Upper lobe of right lung (tissue), 1 donor: ENCODE data around the gene XYLT1. TPM values are rescaled to one million over a fixed set of nuclear protein-coding genes. Genes with fewer than 3 reads are reported as not detected.

Experiments used
- ATAC-seq: fragments of 200-7000 bp; cut with Tn5 transposase; one replicate; pipeline ENCODE4 v1.9.1; 2020; ENCODE audit warnings: mild to moderate bottlenecking, moderate library complexity
- DNase-seq: peaks from one replicate; pipeline ENCODE4 v3.0.0-alpha.2; 2020
- H3K27ac ChIP-seq: fragments of 200-600 bp; one replicate; pipeline ENCODE4 v1.8.0; 2022
- H3K27me3 ChIP-seq: fragments of 200-600 bp; one replicate; pipeline ENCODE4 v1.8.0; 2022; ENCODE audit warnings: mild to moderate bottlenecking
- H3K36me3 ChIP-seq: fragments of 200-600 bp; one replicate; pipeline ENCODE4 v1.8.0; 2022
- H3K4me1 ChIP-seq: fragments of 200-600 bp; one replicate; pipeline ENCODE4 v1.8.0; 2022
- H3K4me3 ChIP-seq: fragments of 200-600 bp; one replicate; pipeline ENCODE4 v1.8.0; 2022; ENCODE audit warnings: mild to moderate bottlenecking
- H3K9me3 ChIP-seq: fragments of 200-600 bp; one replicate; pipeline ENCODE4 v1.8.0; 2022
- intact Hi-C: fragments of 100-400 bp; cut with DNase I; formaldehyde crosslinking; loops from one replicate; pipeline ENCODE4 v1.11.0; 2022
- total RNA-seq: library from RNA; stranded (reverse); fragmentation: NEBNext Ultra II Directional; extraction: Animal tissue kit (Norgen Biotek cat#: 25700); gene quantifications from one replicate; pipeline ENCODE4 v1.2.1, GENCODE V29; 2021
- TF ChIP-seq, protein P1 (sequence below): fragments of 200-600 bp; IDR thresholded peaks from one replicate; pipeline ENCODE4 v1.8.0; 2022; ENCODE audit warnings: antibody characterized with exemption
- donor health status: DM: no; HTN: yes; CAD: no; lungs with severe emphysema.

Gene XYLT1
- total RNA-seq, 1 donor from 2014 or later = 12.1 TPM

DNA sequence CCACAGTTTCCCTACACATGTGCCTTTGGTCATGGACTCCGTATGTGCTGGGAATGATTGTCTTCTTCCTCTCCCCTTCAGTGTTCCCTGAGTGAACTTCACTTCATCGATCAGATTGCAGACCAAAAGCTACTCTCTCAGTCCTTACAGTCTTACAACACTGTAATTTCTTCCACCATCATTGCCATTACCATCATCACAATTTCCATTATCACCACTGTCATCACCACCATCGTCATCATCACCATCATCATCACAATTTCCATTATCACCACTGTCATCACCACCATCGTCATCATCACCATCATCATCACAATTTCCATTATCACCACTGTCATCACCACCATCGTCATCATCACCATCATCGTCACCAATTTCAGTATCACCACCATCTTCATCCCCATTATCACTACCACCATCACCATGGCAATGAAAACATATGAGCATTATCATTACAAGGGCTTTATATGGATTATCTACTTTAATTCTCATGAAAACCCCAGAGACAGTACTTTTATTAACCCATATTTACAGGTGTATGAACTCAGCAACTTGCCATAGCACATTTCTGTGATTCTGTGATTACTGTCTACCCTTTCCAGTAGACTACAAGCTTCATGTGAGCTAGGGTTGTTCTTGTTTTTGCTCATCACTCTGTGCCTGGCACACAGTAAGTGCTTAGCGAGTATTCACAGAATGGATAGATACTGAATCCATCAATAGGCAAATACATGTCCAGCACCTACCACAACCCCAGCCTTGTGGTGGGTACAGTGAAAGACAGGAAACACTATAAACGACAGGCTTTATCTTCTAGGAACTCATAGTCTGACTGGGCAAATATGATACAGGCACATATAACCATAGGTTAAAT is 327.0 kb downstream of the XYLT1 start:
- ATAC-seq = no peak
- no peak overlapping the region for H3K27ac ChIP-seq
- TF ChIP-seq, protein P1, sequence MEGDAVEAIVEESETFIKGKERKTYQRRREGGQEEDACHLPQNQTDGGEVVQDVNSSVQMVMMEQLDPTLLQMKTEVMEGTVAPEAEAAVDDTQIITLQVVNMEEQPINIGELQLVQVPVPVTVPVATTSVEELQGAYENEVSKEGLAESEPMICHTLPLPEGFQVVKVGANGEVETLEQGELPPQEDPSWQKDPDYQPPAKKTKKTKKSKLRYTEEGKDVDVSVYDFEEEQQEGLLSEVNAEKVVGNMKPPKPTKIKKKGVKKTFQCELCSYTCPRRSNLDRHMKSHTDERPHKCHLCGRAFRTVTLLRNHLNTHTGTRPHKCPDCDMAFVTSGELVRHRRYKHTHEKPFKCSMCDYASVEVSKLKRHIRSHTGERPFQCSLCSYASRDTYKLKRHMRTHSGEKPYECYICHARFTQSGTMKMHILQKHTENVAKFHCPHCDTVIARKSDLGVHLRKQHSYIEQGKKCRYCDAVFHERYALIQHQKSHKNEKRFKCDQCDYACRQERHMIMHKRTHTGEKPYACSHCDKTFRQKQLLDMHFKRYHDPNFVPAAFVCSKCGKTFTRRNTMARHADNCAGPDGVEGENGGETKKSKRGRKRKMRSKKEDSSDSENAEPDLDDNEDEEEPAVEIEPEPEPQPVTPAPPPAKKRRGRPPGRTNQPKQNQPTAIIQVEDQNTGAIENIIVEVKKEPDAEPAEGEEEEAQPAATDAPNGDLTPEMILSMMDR = no peak
- no peaks in the 10 kb centered on the region for H3K9me3 ChIP-seq
- intact Hi-C loops = no loop called here
- no peaks in the 10 kb centered on the region for H3K4me1 ChIP-seq
- H3K27me3 ChIP-seq = no peaks in the 10 kb centered on the region
- no peak overlapping the region for H3K4me3 ChIP-seq
- H3K36me3 ChIP-seq = no peaks in the 10 kb centered on the region
- DNase-seq = no peak

DNA sequence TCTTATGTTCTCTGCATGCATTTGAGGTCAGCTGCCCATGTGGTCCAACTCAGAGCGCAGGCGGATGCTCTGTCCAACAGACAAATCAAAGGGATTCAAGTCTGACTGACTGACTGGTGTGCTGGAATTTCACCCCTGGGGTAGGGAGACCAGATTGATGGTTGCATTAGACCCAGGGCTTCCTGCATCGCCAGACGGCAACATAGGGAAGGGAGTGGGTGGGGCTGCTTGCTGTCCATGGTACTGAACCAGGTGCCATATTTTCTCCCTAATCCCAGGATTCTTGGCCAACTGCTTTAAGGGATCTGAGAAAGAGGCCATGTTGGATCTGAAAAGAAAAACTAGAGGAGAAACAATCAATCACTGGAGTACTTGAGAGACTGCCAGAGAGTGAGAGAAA is 332.0 kb downstream of the XYLT1 start:
- peaks cover 12% of the 10 kb centered on the region for H3K36me3 ChIP-seq
- no peak overlapping the region for H3K27ac ChIP-seq
- no peak for ATAC-seq
- no peaks in the 10 kb centered on the region for H3K27me3 ChIP-seq
- no peaks in the 10 kb centered on the region for H3K9me3 ChIP-seq
- TF ChIP-seq, protein P1 = no peak
- no peak overlapping the region for H3K4me3 ChIP-seq
- H3K4me1 ChIP-seq = no peaks in the 10 kb centered on the region
- intact Hi-C loops = no loop called here
- no peak for DNase-seq

DNA sequence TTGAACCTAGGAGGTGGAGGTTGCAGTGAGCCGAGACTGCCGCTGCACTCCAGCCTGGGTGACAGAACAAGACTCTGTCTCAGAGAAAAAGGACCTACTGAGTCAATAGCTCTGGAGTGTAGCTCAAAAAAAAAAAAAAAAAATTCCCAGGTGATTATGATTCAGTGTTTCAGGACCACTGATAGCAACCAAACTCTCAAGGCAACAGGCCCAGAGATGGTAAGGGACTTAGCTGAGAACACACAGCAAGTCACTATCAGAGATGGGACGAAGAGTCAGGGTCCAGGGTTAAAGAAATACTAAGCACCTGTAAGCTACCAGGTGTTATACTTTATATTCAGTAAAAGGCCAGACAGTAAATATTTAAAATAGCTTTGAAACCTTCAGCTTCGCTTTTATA is 335.3 kb downstream of the XYLT1 start:
- Histone ChIP-seq H3K27ac (no peak overlapping the region), H3K27me3 (no peaks in the 10 kb centered on the region), H3K9me3 (no peaks in the 10 kb centered on the region), H3K4me1 (no peaks in the 10 kb centered on the region), H3K4me3 (no peak overlapping the region), H3K36me3 (peaks cover 12% of the 10 kb centered on the region)
- intact Hi-C loops = no loop called here
- no peak for DNase-seq
- ATAC-seq = no peak
- TF ChIP-seq, protein P1 = no peak

DNA sequence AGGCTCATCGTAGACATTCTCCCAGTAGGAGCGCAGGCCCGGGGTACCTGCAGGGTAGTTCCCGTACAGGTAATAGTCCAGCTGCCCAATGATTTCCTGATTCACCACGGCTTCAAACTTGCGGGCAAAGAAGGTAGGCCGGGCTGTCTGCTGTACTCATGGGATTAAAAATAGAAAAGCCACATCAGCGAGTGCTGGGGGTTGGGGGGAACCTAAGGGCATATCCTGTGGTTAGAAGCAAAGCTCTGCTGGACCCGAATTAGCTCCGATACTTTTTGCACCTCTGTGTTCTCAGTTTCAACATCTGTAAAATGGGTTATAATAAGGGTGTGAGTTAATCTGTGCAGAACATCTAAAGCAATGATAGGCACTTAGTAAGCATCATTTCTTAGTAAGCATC is 336.2 kb downstream of the XYLT1 start:
- ATAC-seq (no peak), DNase-seq (no peak)
- H3K9me3 ChIP-seq = no peaks in the 10 kb centered on the region
- no peak overlapping the region for H3K27ac ChIP-seq
- H3K36me3 ChIP-seq = peaks cover 12% of the 10 kb centered on the region
- H3K4me3 ChIP-seq = no peak overlapping the region
- H3K4me1 ChIP-seq = no peaks in the 10 kb centered on the region
- intact Hi-C loops = no loop called here
- TF ChIP-seq, protein P1 = no peak
- H3K27me3 ChIP-seq = no peaks in the 10 kb centered on the region

DNA sequence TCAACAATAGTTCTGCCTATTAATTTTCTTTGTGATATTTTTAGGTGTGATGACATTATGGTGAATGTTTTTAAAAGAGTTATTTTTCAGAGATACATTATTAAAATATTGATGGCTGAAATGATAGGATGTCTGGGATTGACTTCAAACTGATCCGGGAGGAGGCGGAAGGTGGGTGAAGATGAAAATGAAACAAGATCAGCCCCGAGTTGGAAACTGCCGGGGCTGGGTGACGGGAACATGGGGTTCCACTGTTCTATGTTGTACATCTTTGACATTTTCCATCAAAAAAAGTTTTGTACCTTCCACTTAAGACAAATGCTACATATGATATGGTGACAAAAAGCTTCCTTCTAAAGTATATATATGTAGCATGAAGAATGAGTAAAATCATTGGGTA is 336.9 kb downstream of the XYLT1 start:
- TF ChIP-seq, protein P1 = no peak
- Histone ChIP-seq H3K27ac (no peak overlapping the region), H3K27me3 (no peaks in the 10 kb centered on the region), H3K4me1 (no peaks in the 10 kb centered on the region), H3K9me3 (no peaks in the 10 kb centered on the region), H3K36me3 (peaks cover 12% of the 10 kb centered on the region), H3K4me3 (no peak overlapping the region)
- no peak for DNase-seq
- ATAC-seq = no peak
- intact Hi-C loops = no loop called here
